ENCODE results near the gene NPHP4. TPM values are rescaled to one million over a fixed set of nuclear protein-coding genes. Genes with fewer than 3 reads are reported as not detected.

Gene NPHP4
- total RNA-seq, 4 donors from 2014 or later: 9.2 to 35.5 (median 18.3) TPM

DNA sequence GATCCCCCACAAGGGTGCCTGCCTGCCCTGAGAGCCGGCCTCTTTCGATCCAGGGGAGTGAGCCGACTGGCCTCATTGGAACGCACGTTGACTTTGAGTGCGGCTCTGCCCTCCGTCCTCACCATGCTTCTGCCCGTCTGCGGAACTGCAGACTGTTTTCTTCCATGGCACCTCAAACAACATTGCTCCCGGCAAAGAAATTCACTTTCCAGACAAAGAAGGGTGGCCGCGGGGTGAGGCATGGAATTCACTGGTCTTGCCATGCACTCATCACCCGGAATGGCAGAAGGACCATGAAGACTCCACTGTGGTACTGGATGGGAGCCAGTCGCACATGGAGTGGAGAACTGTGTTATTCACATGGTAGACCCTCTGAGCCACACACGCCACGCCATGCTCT, 169.5 kb downstream of the NPHP4 start:
- Histone ChIP-seq H3K9me3 (no peaks in the 10 kb centered on the region), H3K4me1 (no peaks in the 10 kb centered on the region), H3K4me3 (no peak overlapping the region), H3K27ac (no peak overlapping the region), H3K27me3 (no peaks in the 10 kb centered on the region), H3K36me3 (no peaks in the 10 kb centered on the region)
- TF ChIP-seq, protein P1, sequence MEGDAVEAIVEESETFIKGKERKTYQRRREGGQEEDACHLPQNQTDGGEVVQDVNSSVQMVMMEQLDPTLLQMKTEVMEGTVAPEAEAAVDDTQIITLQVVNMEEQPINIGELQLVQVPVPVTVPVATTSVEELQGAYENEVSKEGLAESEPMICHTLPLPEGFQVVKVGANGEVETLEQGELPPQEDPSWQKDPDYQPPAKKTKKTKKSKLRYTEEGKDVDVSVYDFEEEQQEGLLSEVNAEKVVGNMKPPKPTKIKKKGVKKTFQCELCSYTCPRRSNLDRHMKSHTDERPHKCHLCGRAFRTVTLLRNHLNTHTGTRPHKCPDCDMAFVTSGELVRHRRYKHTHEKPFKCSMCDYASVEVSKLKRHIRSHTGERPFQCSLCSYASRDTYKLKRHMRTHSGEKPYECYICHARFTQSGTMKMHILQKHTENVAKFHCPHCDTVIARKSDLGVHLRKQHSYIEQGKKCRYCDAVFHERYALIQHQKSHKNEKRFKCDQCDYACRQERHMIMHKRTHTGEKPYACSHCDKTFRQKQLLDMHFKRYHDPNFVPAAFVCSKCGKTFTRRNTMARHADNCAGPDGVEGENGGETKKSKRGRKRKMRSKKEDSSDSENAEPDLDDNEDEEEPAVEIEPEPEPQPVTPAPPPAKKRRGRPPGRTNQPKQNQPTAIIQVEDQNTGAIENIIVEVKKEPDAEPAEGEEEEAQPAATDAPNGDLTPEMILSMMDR (IDR thresholded peaks at IDR 0.05): no peak
- no peak for TF ChIP-seq POLR2A (IDR thresholded peaks at IDR 0.05)
- no peak for DNase-seq

DNA sequence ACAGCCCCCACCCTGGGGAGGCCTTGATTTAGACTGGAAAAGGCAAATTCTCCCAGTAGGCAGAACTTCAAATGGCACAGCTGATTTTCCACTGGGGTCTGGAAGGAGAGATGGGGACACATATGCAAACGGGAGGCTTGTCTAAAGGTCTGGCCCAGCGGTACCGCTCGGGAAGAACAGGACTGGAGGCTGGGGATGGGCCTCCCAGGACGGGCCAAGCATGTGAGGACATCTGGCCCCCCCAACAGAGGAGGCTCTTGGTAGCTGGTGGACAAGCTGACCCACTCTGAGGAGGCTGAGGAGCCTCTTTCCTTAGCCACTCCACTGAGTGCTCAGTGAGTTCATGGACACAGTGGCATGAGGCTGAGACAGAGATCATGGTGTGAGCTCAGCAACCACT, 170.0 kb downstream of the NPHP4 start:
- no peak for DNase-seq

DNA sequence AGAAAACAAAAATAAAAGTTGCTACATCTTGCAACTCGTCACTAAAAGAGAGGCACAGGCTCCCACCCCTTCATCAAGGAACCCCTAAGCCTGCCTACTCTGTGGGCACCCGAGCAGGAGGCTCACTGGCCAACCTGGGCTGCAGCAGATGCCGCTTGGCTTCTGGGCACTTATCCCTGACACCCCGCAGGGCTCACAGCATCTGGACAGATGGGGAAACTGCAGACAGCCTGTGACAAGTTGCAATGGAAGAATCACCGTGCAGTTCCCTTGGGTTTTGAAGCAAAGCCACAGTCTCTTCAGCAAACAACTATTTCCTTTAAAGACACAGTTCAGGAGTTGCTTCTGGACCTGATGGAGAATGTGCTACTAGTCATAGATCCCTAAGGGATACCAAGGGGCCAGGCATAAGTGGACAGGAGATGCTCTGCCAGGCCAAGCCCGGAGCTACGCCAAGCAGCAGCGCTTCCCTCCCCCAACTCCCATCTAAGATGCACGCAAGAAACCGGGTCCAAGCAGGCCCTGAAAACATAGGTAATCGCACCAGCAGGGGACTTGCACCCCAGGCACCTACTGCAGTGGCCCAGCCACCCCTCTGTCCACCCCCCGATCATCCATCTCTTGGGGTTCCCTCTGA, 170.6 kb downstream of the NPHP4 start:
- Histone ChIP-seq H3K4me3 (no peak overlapping the region), H3K27me3 (no peaks in the 10 kb centered on the region)
- TF ChIP-seq POLR2A (IDR thresholded peaks at IDR 0.05): no peak
- TF ChIP-seq, protein P1 (IDR thresholded peaks at IDR 0.05): no peak

More for the DNA sequence above, 170.0 kb downstream of the NPHP4 start:
- no peak overlapping the region for H3K4me3 ChIP-seq
- no peaks in the 10 kb centered on the region for H3K4me1 ChIP-seq
- no peaks in the 10 kb centered on the region for H3K27me3 ChIP-seq
- H3K9me3 ChIP-seq: no peaks in the 10 kb centered on the region
- H3K27ac ChIP-seq: no peak overlapping the region
- no peaks in the 10 kb centered on the region for H3K36me3 ChIP-seq
- TF ChIP-seq, protein P1 (IDR thresholded peaks at IDR 0.05): no peak
- no peak for TF ChIP-seq POLR2A (IDR thresholded peaks at IDR 0.05)

DNA sequence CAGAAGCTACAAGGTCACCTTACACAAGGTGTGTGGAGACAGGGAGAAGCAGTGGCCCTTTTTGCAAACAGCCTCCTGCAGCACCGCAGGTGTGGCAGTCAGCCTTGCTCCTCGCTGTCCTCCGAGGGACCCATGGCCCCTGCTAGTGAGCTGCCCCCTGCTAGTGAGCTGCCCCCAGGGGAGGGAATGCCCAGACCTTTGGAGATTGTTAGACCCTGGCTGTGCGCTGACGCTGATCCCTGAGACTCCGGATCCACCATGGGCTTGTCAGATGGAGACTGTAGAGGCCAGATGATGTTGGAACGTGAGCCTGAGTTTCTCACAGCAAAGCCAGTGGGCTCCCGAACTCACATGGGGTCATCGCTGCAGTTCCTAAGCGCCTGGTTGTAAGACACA, 172.2 kb downstream of the NPHP4 start:
- Histone ChIP-seq H3K4me1 (no peaks in the 10 kb centered on the region), H3K4me3 (no peak overlapping the region), H3K36me3 (no peaks in the 10 kb centered on the region), H3K9me3 (no peaks in the 10 kb centered on the region), H3K27me3 (no peaks in the 10 kb centered on the region), H3K27ac (no peak overlapping the region)
- DNase-seq: no peak
- TF ChIP-seq POLR2A (IDR thresholded peaks at IDR 0.05): no peak
- TF ChIP-seq, protein P1 (IDR thresholded peaks at IDR 0.05): no peak

More for the DNA sequence above, 170.6 kb downstream of the NPHP4 start:
- DNase-seq: no peak
- no peaks in the 10 kb centered on the region for H3K4me1 ChIP-seq
- H3K36me3 ChIP-seq: no peaks in the 10 kb centered on the region
- no peaks in the 10 kb centered on the region for H3K9me3 ChIP-seq
- H3K27ac ChIP-seq: no peak overlapping the region

DNA sequence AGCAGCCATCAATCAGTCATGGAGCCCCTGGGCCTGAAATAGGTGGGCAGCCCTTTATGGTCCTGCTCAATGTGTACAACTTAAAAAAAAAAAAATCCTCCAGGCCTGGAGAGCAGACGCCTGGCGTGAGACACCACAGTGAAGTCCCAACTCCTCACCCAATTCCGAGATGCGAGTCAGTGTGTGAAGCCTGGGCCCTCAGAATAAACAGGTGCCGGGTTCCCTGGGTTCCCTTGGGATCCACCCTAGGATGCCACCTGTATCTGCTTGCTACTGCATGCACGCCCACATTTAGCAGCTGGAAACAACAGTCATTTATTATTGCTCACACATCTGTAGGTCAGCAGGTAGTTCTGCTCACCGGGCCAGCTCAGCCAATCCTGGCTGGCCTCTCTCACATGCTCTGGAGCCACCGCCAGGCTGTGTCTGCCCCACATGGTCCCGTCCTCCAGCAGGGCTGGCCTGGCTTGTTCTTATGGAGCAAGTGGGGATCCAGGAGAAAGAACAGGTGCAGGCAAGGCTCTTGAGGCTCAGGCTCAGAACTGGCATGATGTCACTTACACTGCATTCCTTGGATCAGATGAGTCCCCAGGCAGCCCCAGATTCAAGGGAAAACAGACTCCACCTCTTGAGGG, 172.7 kb downstream of the NPHP4 start:
- H3K27me3 ChIP-seq: no peaks in the 10 kb centered on the region
- no peak for DNase-seq
- H3K27ac ChIP-seq: no peak overlapping the region
- H3K9me3 ChIP-seq: no peaks in the 10 kb centered on the region
- H3K4me3 ChIP-seq: no peak overlapping the region
- H3K4me1 ChIP-seq: no peaks in the 10 kb centered on the region
- H3K36me3 ChIP-seq: no peaks in the 10 kb centered on the region
- TF ChIP-seq, protein P1 (IDR thresholded peaks at IDR 0.05): no peak
- TF ChIP-seq POLR2A (IDR thresholded peaks at IDR 0.05): no peak
